K562 (cell line): ENCODE results near the gene CD19. TPM values are rescaled to one million over a fixed set of nuclear protein-coding genes. Genes with fewer than 3 reads are reported as not detected.

Experiments used
- ATAC-seq: fragments of 200-7000 bp; cut with Tn5 transposase; 3 replicates; pipeline ENCODE4 v1.9.1; 2020; ENCODE audit warnings: moderate library complexity
- BruUV-seq: library from RNA; stranded (reverse); fragments of 400-500 nt; replicated peaks from 2 replicates; lab custom pipeline; 2021; lab: Mats Ljungman, UMichigan
- CTCF ChIA-PET: fragments of 300-600 bp; formaldehyde crosslinking; extraction: SDS; loops from one replicate; lab custom pipeline; 2021; ENCODE audit warnings: low intra/inter-chr PET ratio; lab: Yijun Ruan, JAX
- POLR2A ChIA-PET: fragments of 300-600, 350-650 bp; sonication (Branson Sonifier 250); formaldehyde crosslinking; extraction: SDS; loops from one replicate; lab custom pipeline; 2021; ENCODE audit warnings: antibody characterized with exemption, inconsistent platforms; lab: Yijun Ruan, JAX
- DNase-seq, 4 experiments: peaks; one replicate each; pipeline versions ENCODE4 v3.0.0 to v3.0.0-alpha.2; 2011 to 2018; ENCODE audit warnings: low spot score in 3 of 4, mixed read lengths in 3 of 4; ENCODE audit errors: extremely low read depth in 1 of 4
- FAIRE-seq: peaks from 2 replicates; lab custom pipeline; 2011; peaks lifted over from hg19 to GRCh38; lab: Jason Lieb, UNC
- H2AFZ ChIP-seq: 2 replicates; pipeline ENCODE4 v1.6.0; 2011; ENCODE audit warnings: low read depth, low read length, control low read depth, inconsistent platforms
- H3K27ac ChIP-seq: fragments of 200-600 bp; 3 replicates; pipeline ENCODE4 v1.8.0; 2011; ENCODE audit warnings: low read depth, mild to moderate bottlenecking, control low read depth, inconsistent platforms, low read length, moderate library complexity, mixed read lengths; ENCODE audit errors: extremely low read depth
- H3K27me3 ChIP-seq, 2 experiments: fragments of 300-600 bp in 1 of 2; 2 replicates in 1 of 2; 3 replicates in 1 of 2; pipeline versions ENCODE4 v1.6.0 to v1.8.0; 2011; ENCODE audit warnings: inconsistent platforms in 2 of 2, low read length in 2 of 2, mild to moderate bottlenecking in 1 of 2, mixed read lengths in 1 of 2, moderate library complexity in 1 of 2; ENCODE audit not compliant: control insufficient read depth in 2 of 2, insufficient read depth in 2 of 2
- H3K36me3 ChIP-seq: fragments of 300-600 bp; 3 replicates; pipeline ENCODE4 v1.8.0; 2011; ENCODE audit warnings: mild to moderate bottlenecking, low read length, inconsistent platforms; ENCODE audit not compliant: control insufficient read depth, insufficient read depth
- H3K4me1 ChIP-seq, 2 experiments: fragments of 200-600 bp in 1 of 2; replicated peaks in 1 of 2; 2 replicates in 1 of 2; 3 replicates in 1 of 2; pipeline versions ENCODE4 v1.5.1 to v1.8.0; 2011; ENCODE audit warnings: inconsistent platforms in 2 of 2, low read length in 2 of 2, mild to moderate bottlenecking in 1 of 2, mixed read lengths in 1 of 2, moderate library complexity in 1 of 2; ENCODE audit not compliant: control insufficient read depth in 2 of 2, insufficient read depth in 2 of 2
- H3K4me2 ChIP-seq: 2 replicates; pipeline ENCODE4 v1.6.1; 2011; ENCODE audit warnings: low read length, control low read depth, inconsistent platforms, mixed read lengths; ENCODE audit not compliant: insufficient read depth
- H3K4me3 ChIP-seq: fragments of 200-600 bp; sonication (generic), shearing (Covaris generic); 2 replicates; pipeline ENCODE4 v1.5.1; 2016; ENCODE audit warnings: control low read depth, inconsistent platforms
- H3K79me2 ChIP-seq: fragments of 200-600 bp; 3 replicates; pipeline ENCODE4 v1.8.0; 2011; ENCODE audit warnings: low read length, inconsistent platforms; ENCODE audit not compliant: control insufficient read depth, insufficient read depth
- H3K9ac ChIP-seq, 2 experiments: 2 replicates each; pipeline versions ENCODE4 v1.6.0 to v1.6.1; 2011; ENCODE audit warnings: low read depth in 2 of 2, low read length in 2 of 2, control low read depth in 1 of 2, inconsistent platforms in 1 of 2, mild to moderate bottlenecking in 1 of 2, mixed read lengths in 1 of 2; ENCODE audit not compliant: insufficient read depth in 1 of 2
- H3K9me1 ChIP-seq: one replicate; pipeline ENCODE4 v1.6.0; 2011; ENCODE audit warnings: inconsistent platforms, mild to moderate bottlenecking, low read length, moderate library complexity; ENCODE audit not compliant: control insufficient read depth, insufficient read depth
- H3K9me3 ChIP-seq: replicated peaks from 2 replicates; pipeline ENCODE4 v1.5.1; 2011; ENCODE audit warnings: low read depth, low read length, inconsistent platforms; ENCODE audit not compliant: control insufficient read depth, insufficient read depth
- H4K20me1 ChIP-seq: replicated peaks from 2 replicates; pipeline ENCODE4 v1.6.1; 2011; ENCODE audit warnings: low read length, inconsistent platforms, mixed read lengths; ENCODE audit not compliant: control insufficient read depth, insufficient read depth
- ATF6 ChIP-seq: sonication (generic); formaldehyde crosslinking; IDR thresholded peaks from 2 replicates; pipeline ENCODE4 v1.4.0; 2020; ENCODE audit warnings: mild to moderate bottlenecking, missing genetic modification reagents
- BRCA1 ChIP-seq, 2 experiments: fragments of 450-650 bp in 1 of 2; sonication (generic) in 1 of 2; formaldehyde crosslinking in 1 of 2; IDR thresholded peaks; 2 replicates each; pipeline versions ENCODE4 v1.5.0 to v1.6.1; 2017 to 2020; ENCODE audit warnings: mild to moderate bottlenecking in 1 of 2, missing genetic modification reagents in 1 of 2
- BRD4 ChIP-seq: fragments of 200-600 bp; sonication (generic); IDR thresholded peaks from 2 replicates; pipeline ENCODE4 v1.6.1; 2017; ENCODE audit warnings: inconsistent platforms
- C11orf30 ChIP-seq: fragments of 450-650 bp; IDR thresholded peaks from 2 replicates; pipeline ENCODE4 v1.6.1; 2016; ENCODE audit warnings: low read depth, mild to moderate bottlenecking
- CBX3 ChIP-seq, 2 experiments: IDR thresholded peaks; 1 replicate in 1 of 2; 2 replicates in 1 of 2; pipeline ENCODE4 v1.6.1; 2012; ENCODE audit warnings: inconsistent platforms in 2 of 2, low read length in 2 of 2, borderline replicate concordance in 1 of 2, control low read depth in 1 of 2
- CTBP1 ChIP-seq: fragments of 450-650 bp; IDR thresholded peaks from 2 replicates; pipeline ENCODE4 v1.6.1; 2016; ENCODE audit warnings: borderline replicate concordance
- CXXC5 ChIP-seq: fragments of 250-450 bp; sonication (Bioruptor Pico); IDR thresholded peaks from 2 replicates; pipeline ENCODE4 v1.8.0; 2022; ENCODE audit warnings: inconsistent platforms, mild to moderate bottlenecking, moderate library complexity
- HCFC1 ChIP-seq: IDR thresholded peaks from 2 replicates; pipeline ENCODE4 v1.6.1; 2012; ENCODE audit warnings: low read depth, low read length, improper control_type of control experiment
- NFRKB ChIP-seq: fragments of 450-650 bp; IDR thresholded peaks from 2 replicates; pipeline ENCODE4 v1.6.1; 2016; ENCODE audit warnings: low read depth
- PML ChIP-seq: IDR thresholded peaks from 2 replicates; pipeline ENCODE4 v1.6.1; 2012; ENCODE audit warnings: low read length, inconsistent platforms
- ZNF165 ChIP-seq: fragments of 250-450 bp; sonication (Bioruptor Pico); IDR thresholded peaks from 2 replicates; pipeline ENCODE4 v1.4.0; 2020; ENCODE audit warnings: borderline replicate concordance
- ZNF23 ChIP-seq: fragments of 250-450 bp; sonication (Bioruptor Pico); IDR thresholded peaks from 2 replicates; pipeline ENCODE4 v1.4.0; 2020; ENCODE audit warnings: mild to moderate bottlenecking
- ZNF609 ChIP-seq: sonication (generic); formaldehyde crosslinking; IDR thresholded peaks from 2 replicates; pipeline ENCODE4 v1.8.1; 2023; ENCODE audit warnings: missing genetic modification reagents, mild to moderate bottlenecking, borderline replicate concordance
- WGBS: fragments of 100-300 bp; shearing (Covaris generic); methylation state at CpG from one replicate; pipeline ENCODE4 v1.1.6; 2016; ENCODE audit warnings: low coverage, mixed read lengths; ENCODE audit not compliant: insufficient coverage; ENCODE audit errors: missing lambda C conversion rate; 5-methylcytosine and 5-hydroxymethylcytosine counted together
- in situ Hi-C: fragments of 300-500 bp; cut with MboI; formaldehyde crosslinking; loops from 4 replicates; pipeline ENCODE4 v1.15.0; 2018; ENCODE audit warnings: inconsistent platforms, mixed read lengths
- intact Hi-C: fragments of 100-400 bp; cut with micrococcal nuclease; formaldehyde crosslinking; loops from 2 replicates; pipeline ENCODE4 v1.14.2; 2022
- polyA plus RNA-seq, 8 experiments: library from polyadenylated mRNA; depleted of rRNA in 4 of 8; stranded (reverse) in 5 of 8; unstranded in 3 of 8; fragments of >200 nt; fragmentation: Nextera tagmentation in 2 of 8; fragmentation: Illumina TruSeq in 1 of 8; extraction: Ambion mirVana in 2 of 8; extraction: Trizol in 1 of 8; gene quantifications; 2 replicates each; pipeline versions ENCODE4 v1.2.1 to v1.2.3, GENCODE V29; 2011 to 2014; ENCODE audit warnings: inconsistent platforms in 1 of 8, missing spikeins in 1 of 8
- total RNA-seq, 7 experiments: library from RNA; depleted of rRNA in 6 of 7; stranded (reverse); fragments of >200 nt in 6 of 7; fragmentation: Illumina TruSeq in 2 of 7; extraction: Trizol in 2 of 7; gene quantifications; 2 replicates each; pipeline versions ENCODE4 v1.2.1 to v1.2.3, GENCODE V29; 2011 to 2021; ENCODE audit warnings: low replicate concordance in 1 of 7

Gene CD19
- total and polyA plus RNA-seq, 9 of the 15 experiments (the other 6 are each of a cell fraction or from before 2014, with no cell fraction given), result 0.27 to 3.7 (median 2.0) TPM; not detected in 1

DNA sequence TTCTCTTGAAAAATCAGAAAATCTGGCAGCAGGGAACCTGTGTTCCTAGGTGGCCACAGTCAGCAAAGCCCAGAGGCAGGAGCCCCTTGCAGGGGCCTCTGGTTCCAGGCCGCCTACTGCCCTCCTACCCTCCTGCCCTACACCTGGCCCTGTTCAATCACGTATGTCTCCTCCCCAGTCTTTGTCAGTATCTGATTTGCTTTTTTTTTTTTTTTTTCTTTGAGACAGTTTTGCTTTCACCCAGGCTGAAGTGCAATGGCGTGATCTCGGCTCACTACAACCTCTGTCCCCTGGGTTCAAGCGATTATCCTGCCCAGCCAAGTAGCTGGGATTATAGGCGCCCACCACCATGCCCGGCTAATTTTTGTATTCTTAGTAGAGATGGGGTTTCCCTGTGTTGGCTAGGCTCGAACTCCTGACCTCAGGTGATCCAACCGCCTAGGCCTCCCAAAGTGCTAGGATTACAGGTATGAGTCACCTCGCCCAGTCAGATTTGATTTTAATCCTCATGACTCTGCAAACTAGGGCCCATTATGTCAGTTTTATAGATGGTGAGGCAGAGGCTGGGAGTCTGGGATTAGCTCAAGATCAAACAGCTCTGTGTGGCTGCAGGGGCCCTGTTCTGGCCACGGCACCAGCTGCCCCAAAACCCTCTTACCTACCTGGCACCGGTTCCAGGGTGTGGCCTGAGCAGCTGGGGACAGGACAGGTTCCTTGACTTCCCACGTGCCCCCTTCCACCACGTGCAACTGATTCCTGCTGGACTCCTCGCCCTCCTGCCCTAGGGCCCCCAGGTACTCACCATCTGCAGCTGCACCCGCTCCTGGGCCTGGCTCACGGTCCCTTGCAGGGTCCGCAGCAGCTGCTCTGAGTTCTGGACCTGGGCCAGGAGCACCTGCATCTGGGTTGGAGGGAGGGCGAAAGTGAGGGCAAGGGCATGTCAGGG, 21.4 kb upstream of the CD19 start:
- Histone ChIP-seq H3K4me2 (no peak overlapping the region), H3K36me3 (no peaks in the 10 kb centered on the region), H3K27me3 (no peaks in the 10 kb centered on the region), H3K27ac (no peak overlapping the region), H3K4me3 (no peak overlapping the region), H3K79me2 (no peaks in the 10 kb centered on the region), H3K9me3 (no peaks in the 10 kb centered on the region), H2AFZ (no peak overlapping the region), H3K9me1 (peaks cover 4% of the 10 kb centered on the region), H3K9ac (peak overlapping the region in 1 of 2 experiments; percentile 83; a peak in 2 of 4 replicates), H3K4me1 (peaks cover 0 to 26% of the 10 kb centered on the region in 2 experiments; a peak in 2 of 5 replicates), H4K20me1 (no peaks in the 10 kb centered on the region)
- FAIRE-seq (peak; percentile 29), DNase-seq (peak in 1 of 4 experiments; percentile 16), ATAC-seq (peak; percentile 40; the same call in 2 of the 3 replicates)
- intact Hi-C loops, result no loop called here
- 59% methylated on average over 15 of the region's 19 CpGs for WGBS
- no TSS peak for BruUV-seq
- in situ Hi-C loops, result no loop called here
- ChIA-PET CTCF (no interaction called here), POLR2A (interaction anchor here (0.6 kb wide), 1 partner anchor 998 kb away, joined by 4 read pairs; no protein-coding TSS in a partner anchor)
- TF ChIP-seq CXXC5, result no peak
- no peak for TF ChIP-seq BRD4
- no peak for TF ChIP-seq PML
- no peak for TF ChIP-seq CBX3 (IDR thresholded peaks at IDR 0.05; ENCODE audit: borderline replicate concordance in 1 of 2, low read length in 2 of 2)
- TF ChIP-seq C11orf30, result peak; percentile 33; the same call in 1 of the 2 replicates
- no peak for TF ChIP-seq ZNF23
- TF ChIP-seq NFRKB, result no peak
- no peak for TF ChIP-seq HCFC1
- no peak for TF ChIP-seq CTBP1
- no peak for TF ChIP-seq ZNF609
- no peak for TF ChIP-seq ZNF165 (CRISPR knock-in tag)
- TF ChIP-seq BRCA1 (IDR thresholded peaks at IDR 0.05), result no peak
- no peak for TF ChIP-seq BRCA1 (CRISPR knock-in tag; IDR thresholded peaks at IDR 0.05)
- no peak for TF ChIP-seq ATF6 (CRISPR knock-in tag)
